Bronchial epithelial cell (primary cell): ENCODE data around the gene GRIK4. TPM values are rescaled to one million over a fixed set of nuclear protein-coding genes. Genes with fewer than 3 reads are reported as not detected.

Experiments used
- DNase-seq: peaks from one replicate; pipeline ENCODE4 v3.0.0-alpha.2; 2010; ENCODE audit warnings: low read depth
- FAIRE-seq: peaks from 2 replicates; lab custom pipeline; 2011; peaks lifted over from hg19 to GRCh38; lab: Jason Lieb, UNC
- H3K27me3 ChIP-seq: 2 replicates; pipeline ENCODE4 v1.5.1; 2011; ENCODE audit warnings: low read length; ENCODE audit not compliant: control insufficient read depth, insufficient read depth
- H3K36me3 ChIP-seq: 2 replicates; pipeline ENCODE4 v1.5.1; 2011; ENCODE audit warnings: low read length; ENCODE audit not compliant: control insufficient read depth, insufficient read depth
- H3K4me3 ChIP-seq: 2 replicates; pipeline ENCODE4 v1.5.1; 2011; ENCODE audit warnings: mild to moderate bottlenecking, low read depth, low read length, control low read depth
- CTCF ChIP-seq: IDR thresholded peaks from 2 replicates; pipeline ENCODE4 v1.5.1; 2011; ENCODE audit warnings: mild to moderate bottlenecking, moderate library complexity, low read length, control low read depth, inconsistent platforms; ENCODE audit not compliant: insufficient read depth, severe bottlenecking
- total RNA-seq: library from RNA; depleted of rRNA; stranded (reverse); fragments of >200 nt; gene quantifications from 2 replicates; pipeline ENCODE4 v1.2.1, GENCODE V29; 2014

GRIK4 gene
- total RNA-seq, 1 donor from 2014 or later: not detected

- Histone ChIP-seq H3K27me3 (peaks cover 7% of the 10 kb centered on the region), H3K4me3 (no peak overlapping the region), H3K36me3 (no peaks in the 10 kb centered on the region)
- DNase-seq: no peak
- FAIRE-seq: peak; percentile 28
- no peak for TF ChIP-seq CTCF
Observed at GRCh38 chr11:120558744-120559431, 47.3 kb downstream of the GRIK4 start.

DNA sequence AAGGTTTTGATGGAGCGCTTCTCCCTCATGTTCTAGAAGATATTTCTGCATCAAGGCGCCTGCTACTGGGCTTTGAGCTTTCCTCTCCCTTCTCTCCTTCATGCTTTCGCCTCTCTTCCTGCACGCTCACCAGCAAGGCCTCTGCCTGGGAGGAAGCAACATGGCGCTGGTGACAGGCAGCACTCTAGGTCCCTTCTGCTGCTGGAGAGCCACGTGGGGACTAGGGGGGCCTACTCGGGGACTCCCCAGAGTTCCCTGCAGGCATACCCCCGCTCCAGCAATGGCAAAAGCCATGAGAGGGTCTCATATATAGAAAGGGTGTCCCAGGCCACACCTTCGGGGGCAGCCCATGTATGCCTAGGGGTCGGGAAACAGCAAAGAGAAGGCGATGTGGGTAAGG is 49.7 kb downstream of the GRIK4 start:
- Histone ChIP-seq H3K4me3 (no peak overlapping the region), H3K36me3 (no peaks in the 10 kb centered on the region), H3K27me3 (peaks cover 5% of the 10 kb centered on the region)
- TF ChIP-seq CTCF: no peak
- no peak for FAIRE-seq
- DNase-seq: no peak

GRCh38 chr11:120562806-120563425 is 51.4 kb downstream of the GRIK4 start:
- no peak overlapping the region for H3K4me3 ChIP-seq
- peaks cover 5% of the 10 kb centered on the region for H3K27me3 ChIP-seq
- no peak for TF ChIP-seq CTCF
- H3K36me3 ChIP-seq: no peaks in the 10 kb centered on the region
- DNase-seq: no peak
- no peak for FAIRE-seq

GRCh38 chr11:120563703-120564572 is 52.4 kb downstream of the GRIK4 start:
- DNase-seq (no peak), FAIRE-seq (no peak)
- peaks cover 5% of the 10 kb centered on the region for H3K27me3 ChIP-seq
- H3K36me3 ChIP-seq: no peaks in the 10 kb centered on the region
- no peak for TF ChIP-seq CTCF
- no peak overlapping the region for H3K4me3 ChIP-seq

GRCh38 chr11:120564573-120565311 is 53.2 kb downstream of the GRIK4 start:
- peak overlapping the region; percentile 26 for H3K4me3 ChIP-seq
- H3K36me3 ChIP-seq: no peaks in the 10 kb centered on the region
- DNase-seq (peak; percentile 15), FAIRE-seq (no peak)
- peak; percentile 37 for TF ChIP-seq CTCF
- peaks cover 5% of the 10 kb centered on the region for H3K27me3 ChIP-seq
